GM12801 (cell line): ENCODE measurements around the gene TDG.

Source experiments
- CTCF ChIP-seq: IDR thresholded peaks from one replicate; pipeline ENCODE4 v1.5.1; 2011; ENCODE audit warnings: control low read depth; ENCODE audit not compliant: insufficient read length; ENCODE audit errors: extremely low read depth

Gene TDG

GRCh38 chr12:103965590-103966504, at the start of gene TDG:
Gene TDG (plus strand): TSS chr12:103965872. CDS start chr12:103966038, 166 bp downstream.
- TF ChIP-seq CTCF, result no peak

- no peak for TF ChIP-seq CTCF
These were observed 47.8 kb upstream of the TDG start for GRCh38 chr12:103917873-103918272.

- no peak for TF ChIP-seq CTCF
These were observed 40.7 kb upstream of the TDG start for GRCh38 chr12:103924761-103925641.

GRCh38 chr12:103928682-103929045, 37.0 kb upstream of the TDG start:
- no peak for TF ChIP-seq CTCF

GRCh38 chr12:103929046-103929783, 36.5 kb upstream of the TDG start:
- TF ChIP-seq CTCF, result no peak

GRCh38 chr12:103929784-103930033, 36.0 kb upstream of the TDG start:
- TF ChIP-seq CTCF, result no peak
